Stomach (tissue), 4 donors: ENCODE data around the gene KHK.

Experiments used
- POLR2A ChIP-seq, 4 donors: fragments of 450-650 bp; IDR thresholded peaks; one replicate each; pipeline ENCODE4 v1.6.1; 2016; ENCODE audit warnings: antibody characterized with exemption in 4 of 4, control low read depth in 2 of 4, mild to moderate bottlenecking in 1 of 4, moderate library complexity in 1 of 4
- TF ChIP-seq, protein P1 (sequence below), 7 experiments: fragments of 450-650 bp in 4 of 7; fragments of 200-600 bp in 3 of 7; sonication (generic) in 3 of 7; IDR thresholded peaks; one replicate each; pipeline ENCODE4 v1.5.1; 2016 to 2019; ENCODE audit warnings: antibody characterized with exemption in 7 of 7, control low read depth in 2 of 7, mild to moderate bottlenecking in 1 of 7

- TF ChIP-seq, protein P1, sequence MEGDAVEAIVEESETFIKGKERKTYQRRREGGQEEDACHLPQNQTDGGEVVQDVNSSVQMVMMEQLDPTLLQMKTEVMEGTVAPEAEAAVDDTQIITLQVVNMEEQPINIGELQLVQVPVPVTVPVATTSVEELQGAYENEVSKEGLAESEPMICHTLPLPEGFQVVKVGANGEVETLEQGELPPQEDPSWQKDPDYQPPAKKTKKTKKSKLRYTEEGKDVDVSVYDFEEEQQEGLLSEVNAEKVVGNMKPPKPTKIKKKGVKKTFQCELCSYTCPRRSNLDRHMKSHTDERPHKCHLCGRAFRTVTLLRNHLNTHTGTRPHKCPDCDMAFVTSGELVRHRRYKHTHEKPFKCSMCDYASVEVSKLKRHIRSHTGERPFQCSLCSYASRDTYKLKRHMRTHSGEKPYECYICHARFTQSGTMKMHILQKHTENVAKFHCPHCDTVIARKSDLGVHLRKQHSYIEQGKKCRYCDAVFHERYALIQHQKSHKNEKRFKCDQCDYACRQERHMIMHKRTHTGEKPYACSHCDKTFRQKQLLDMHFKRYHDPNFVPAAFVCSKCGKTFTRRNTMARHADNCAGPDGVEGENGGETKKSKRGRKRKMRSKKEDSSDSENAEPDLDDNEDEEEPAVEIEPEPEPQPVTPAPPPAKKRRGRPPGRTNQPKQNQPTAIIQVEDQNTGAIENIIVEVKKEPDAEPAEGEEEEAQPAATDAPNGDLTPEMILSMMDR (IDR thresholded peaks at IDR 0.05) = no peak
- TF ChIP-seq POLR2A (IDR thresholded peaks at IDR 0.05) = no peak
These were observed 51.5 kb downstream of the KHK start for GRCh38 chr2:27138111-27138510.
